HepG2 (cell line): ENCODE data around the gene BAG5. TPM values are rescaled to one million over a fixed set of nuclear protein-coding genes. Genes with fewer than 3 reads are reported as not detected.

Experiments
- CEBPG ChIP-seq: IDR thresholded peaks from 2 replicates; pipeline ENCODE4 v1.6.1; 2016
- CHCHD3 ChIP-seq: sonication (generic); formaldehyde crosslinking; IDR thresholded peaks from 2 replicates; pipeline ENCODE4 v1.8.0; 2022; ENCODE audit warnings: mild to moderate bottlenecking, missing genetic modification reagents, moderate library complexity
- MXD4 ChIP-seq: IDR thresholded peaks from 2 replicates; pipeline ENCODE4 v1.6.1; 2016; ENCODE audit warnings: mild to moderate bottlenecking, missing biosample characterization, missing genetic modification reagents
- ZFP36 ChIP-seq: fragments of 150-350 bp; IDR thresholded peaks from 2 replicates; pipeline ENCODE4 v1.6.1; 2018; ENCODE audit warnings: borderline replicate concordance, low read length, low read depth; ENCODE audit not compliant: partially characterized antibody
- ZNF224 ChIP-seq: sonication (generic); formaldehyde crosslinking; IDR thresholded peaks from 2 replicates; pipeline ENCODE4 v1.5.0; 2020; ENCODE audit warnings: mild to moderate bottlenecking, missing genetic modification reagents
- ZNF3 ChIP-seq: IDR thresholded peaks from 2 replicates; pipeline ENCODE4 v1.7.0; 2017; ENCODE audit warnings: inconsistent platforms
- polyA plus RNA-seq, 8 experiments: library from polyadenylated mRNA; depleted of rRNA in 3 of 8; stranded (reverse) in 7 of 8; unstranded in 1 of 8; fragments of >200 nt; fragmentation: Illumina TruSeq in 4 of 8; extraction: Trizol in 4 of 8; gene quantifications; 2 replicates each; pipeline versions ENCODE4 v1.2.1 to v1.2.3, GENCODE V29; 2011 to 2016; ENCODE audit warnings: low read depth in 4 of 8, missing spikeins in 1 of 8, mixed read lengths in 1 of 8; ENCODE audit not compliant: insufficient read depth in 1 of 8
- total RNA-seq, 5 experiments: library from RNA; depleted of rRNA; stranded (reverse); fragments of >200 nt; fragmentation: Illumina TruSeq; extraction: Trizol; gene quantifications; 2 replicates each; pipeline ENCODE4 v1.2.3, GENCODE V29; 2016; ENCODE audit warnings: low read depth in 1 of 5
- TF ChIP-seq, protein P1 (sequence below): IDR thresholded peaks from 2 replicates; pipeline ENCODE4 v1.6.1; 2016; ENCODE audit warnings: mild to moderate bottlenecking
- TF ChIP-seq, protein P2 (sequence below): sonication (generic); formaldehyde crosslinking; IDR thresholded peaks from 2 replicates; pipeline ENCODE4 v1.5.1; 2020; ENCODE audit warnings: missing genetic modification reagents, mild to moderate bottlenecking, borderline replicate concordance
- TF ChIP-seq, protein P3 (sequence below): sonication (generic); formaldehyde crosslinking; conservative IDR thresholded peaks from 2 replicates; pipeline ENCODE4 v1.4.0; 2020; ENCODE audit warnings: missing genetic modification reagents
- TF ChIP-seq, protein P4 (sequence below): sonication (generic); formaldehyde crosslinking; IDR thresholded peaks from 2 replicates; pipeline ENCODE4 v1.4.0; 2020; ENCODE audit warnings: missing genetic modification reagents
- TF ChIP-seq, protein P5 (sequence below): sonication (generic); formaldehyde crosslinking; IDR thresholded peaks from 2 replicates; pipeline ENCODE4 v1.5.0; 2020; ENCODE audit warnings: mild to moderate bottlenecking, missing genetic modification reagents, borderline replicate concordance

The BAG5 gene
- total and polyA plus RNA-seq, 2 of the 13 experiments (the other 11 are each of a cell fraction or from before 2014, with no cell fraction given): 3.5 to 21.0 TPM

DNA sequence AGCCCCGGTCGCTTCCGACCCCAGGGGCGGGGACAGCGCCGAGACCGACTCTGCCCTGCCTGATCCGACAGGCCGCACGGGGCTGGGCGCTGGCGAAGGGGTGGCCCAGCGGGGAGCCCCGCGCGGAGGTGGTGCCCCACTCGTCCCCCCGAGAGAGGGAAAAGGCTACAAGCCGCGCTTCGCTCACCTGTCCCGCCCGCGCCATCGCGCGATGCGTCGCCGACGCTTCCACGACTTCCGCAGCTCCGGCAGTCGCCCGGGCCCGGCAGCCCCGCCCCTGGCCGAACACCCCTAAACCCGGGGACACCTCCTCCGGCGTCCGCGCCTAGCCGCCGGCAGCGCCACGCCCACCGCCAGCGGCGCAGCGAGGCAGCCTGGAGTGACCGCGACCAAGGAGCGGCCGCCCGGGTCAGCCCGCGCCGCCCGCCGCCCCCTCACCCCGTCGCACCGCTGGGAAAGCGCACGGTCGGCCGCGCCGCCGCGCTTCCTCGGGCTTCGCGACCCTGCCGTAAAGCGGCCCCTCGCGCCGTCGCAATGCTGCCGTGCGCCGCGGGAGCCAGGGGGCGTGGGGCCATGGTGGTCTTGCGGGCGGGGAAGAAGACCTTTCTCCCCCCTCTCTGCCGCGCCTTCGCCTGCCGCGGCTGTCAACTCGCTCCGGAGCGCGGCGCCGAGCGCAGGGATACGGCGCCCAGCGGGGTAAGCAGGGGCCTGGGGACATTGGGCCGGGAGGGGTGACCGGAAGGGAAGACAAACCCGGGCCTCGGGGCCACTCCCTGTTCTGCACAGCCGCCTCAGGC, at the start of gene BAG5, which contains the start of gene COA8 (continued):
- TF ChIP-seq, protein P1, sequence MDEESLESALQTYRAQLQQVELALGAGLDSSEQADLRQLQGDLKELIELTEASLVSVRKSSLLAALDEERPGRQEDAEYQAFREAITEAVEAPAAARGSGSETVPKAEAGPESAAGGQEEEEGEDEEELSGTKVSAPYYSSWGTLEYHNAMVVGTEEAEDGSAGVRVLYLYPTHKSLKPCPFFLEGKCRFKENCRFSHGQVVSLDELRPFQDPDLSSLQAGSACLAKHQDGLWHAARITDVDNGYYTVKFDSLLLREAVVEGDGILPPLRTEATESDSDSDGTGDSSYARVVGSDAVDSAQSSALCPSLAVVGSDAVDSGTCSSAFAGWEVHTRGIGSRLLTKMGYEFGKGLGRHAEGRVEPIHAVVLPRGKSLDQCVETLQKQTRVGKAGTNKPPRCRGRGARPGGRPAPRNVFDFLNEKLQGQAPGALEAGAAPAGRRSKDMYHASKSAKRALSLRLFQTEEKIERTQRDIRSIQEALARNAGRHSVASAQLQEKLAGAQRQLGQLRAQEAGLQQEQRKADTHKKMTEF: peak; percentile 62; the same call in 1 of the 2 replicates
- TF ChIP-seq, protein P2, sequence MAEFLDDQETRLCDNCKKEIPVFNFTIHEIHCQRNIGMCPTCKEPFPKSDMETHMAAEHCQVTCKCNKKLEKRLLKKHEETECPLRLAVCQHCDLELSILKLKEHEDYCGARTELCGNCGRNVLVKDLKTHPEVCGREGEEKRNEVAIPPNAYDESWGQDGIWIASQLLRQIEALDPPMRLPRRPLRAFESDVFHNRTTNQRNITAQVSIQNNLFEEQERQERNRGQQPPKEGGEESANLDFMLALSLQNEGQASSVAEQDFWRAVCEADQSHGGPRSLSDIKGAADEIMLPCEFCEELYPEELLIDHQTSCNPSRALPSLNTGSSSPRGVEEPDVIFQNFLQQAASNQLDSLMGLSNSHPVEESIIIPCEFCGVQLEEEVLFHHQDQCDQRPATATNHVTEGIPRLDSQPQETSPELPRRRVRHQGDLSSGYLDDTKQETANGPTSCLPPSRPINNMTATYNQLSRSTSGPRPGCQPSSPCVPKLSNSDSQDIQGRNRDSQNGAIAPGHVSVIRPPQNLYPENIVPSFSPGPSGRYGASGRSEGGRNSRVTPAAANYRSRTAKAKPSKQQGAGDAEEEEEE (CRISPR knock-in tag): no peak
- no peak for TF ChIP-seq CHCHD3 (CRISPR knock-in tag)
- peak; percentile 19; the same call in 1 of the 2 replicates for TF ChIP-seq CEBPG (CRISPR knock-in tag)
- TF ChIP-seq, protein P3, sequence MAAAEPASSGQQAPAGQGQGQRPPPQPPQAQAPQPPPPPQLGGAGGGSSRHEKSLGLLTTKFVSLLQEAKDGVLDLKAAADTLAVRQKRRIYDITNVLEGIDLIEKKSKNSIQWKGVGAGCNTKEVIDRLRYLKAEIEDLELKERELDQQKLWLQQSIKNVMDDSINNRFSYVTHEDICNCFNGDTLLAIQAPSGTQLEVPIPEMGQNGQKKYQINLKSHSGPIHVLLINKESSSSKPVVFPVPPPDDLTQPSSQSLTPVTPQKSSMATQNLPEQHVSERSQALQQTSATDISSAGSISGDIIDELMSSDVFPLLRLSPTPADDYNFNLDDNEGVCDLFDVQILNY (CRISPR knock-in tag): peak; percentile 18; the same call in 1 of the 2 replicates
- TF ChIP-seq MXD4 (CRISPR knock-in tag): peak; percentile 49
- TF ChIP-seq, protein P4, sequence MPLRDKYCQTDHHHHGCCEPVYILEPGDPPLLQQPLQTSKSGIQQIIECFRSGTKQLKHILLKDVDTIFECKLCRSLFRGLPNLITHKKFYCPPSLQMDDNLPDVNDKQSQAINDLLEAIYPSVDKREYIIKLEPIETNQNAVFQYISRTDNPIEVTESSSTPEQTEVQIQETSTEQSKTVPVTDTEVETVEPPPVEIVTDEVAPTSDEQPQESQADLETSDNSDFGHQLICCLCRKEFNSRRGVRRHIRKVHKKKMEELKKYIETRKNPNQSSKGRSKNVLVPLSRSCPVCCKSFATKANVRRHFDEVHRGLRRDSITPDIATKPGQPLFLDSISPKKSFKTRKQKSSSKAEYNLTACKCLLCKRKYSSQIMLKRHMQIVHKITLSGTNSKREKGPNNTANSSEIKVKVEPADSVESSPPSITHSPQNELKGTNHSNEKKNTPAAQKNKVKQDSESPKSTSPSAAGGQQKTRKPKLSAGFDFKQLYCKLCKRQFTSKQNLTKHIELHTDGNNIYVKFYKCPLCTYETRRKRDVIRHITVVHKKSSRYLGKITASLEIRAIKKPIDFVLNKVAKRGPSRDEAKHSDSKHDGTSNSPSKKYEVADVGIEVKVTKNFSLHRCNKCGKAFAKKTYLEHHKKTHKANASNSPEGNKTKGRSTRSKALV (CRISPR knock-in tag): no peak
- TF ChIP-seq, protein P5, sequence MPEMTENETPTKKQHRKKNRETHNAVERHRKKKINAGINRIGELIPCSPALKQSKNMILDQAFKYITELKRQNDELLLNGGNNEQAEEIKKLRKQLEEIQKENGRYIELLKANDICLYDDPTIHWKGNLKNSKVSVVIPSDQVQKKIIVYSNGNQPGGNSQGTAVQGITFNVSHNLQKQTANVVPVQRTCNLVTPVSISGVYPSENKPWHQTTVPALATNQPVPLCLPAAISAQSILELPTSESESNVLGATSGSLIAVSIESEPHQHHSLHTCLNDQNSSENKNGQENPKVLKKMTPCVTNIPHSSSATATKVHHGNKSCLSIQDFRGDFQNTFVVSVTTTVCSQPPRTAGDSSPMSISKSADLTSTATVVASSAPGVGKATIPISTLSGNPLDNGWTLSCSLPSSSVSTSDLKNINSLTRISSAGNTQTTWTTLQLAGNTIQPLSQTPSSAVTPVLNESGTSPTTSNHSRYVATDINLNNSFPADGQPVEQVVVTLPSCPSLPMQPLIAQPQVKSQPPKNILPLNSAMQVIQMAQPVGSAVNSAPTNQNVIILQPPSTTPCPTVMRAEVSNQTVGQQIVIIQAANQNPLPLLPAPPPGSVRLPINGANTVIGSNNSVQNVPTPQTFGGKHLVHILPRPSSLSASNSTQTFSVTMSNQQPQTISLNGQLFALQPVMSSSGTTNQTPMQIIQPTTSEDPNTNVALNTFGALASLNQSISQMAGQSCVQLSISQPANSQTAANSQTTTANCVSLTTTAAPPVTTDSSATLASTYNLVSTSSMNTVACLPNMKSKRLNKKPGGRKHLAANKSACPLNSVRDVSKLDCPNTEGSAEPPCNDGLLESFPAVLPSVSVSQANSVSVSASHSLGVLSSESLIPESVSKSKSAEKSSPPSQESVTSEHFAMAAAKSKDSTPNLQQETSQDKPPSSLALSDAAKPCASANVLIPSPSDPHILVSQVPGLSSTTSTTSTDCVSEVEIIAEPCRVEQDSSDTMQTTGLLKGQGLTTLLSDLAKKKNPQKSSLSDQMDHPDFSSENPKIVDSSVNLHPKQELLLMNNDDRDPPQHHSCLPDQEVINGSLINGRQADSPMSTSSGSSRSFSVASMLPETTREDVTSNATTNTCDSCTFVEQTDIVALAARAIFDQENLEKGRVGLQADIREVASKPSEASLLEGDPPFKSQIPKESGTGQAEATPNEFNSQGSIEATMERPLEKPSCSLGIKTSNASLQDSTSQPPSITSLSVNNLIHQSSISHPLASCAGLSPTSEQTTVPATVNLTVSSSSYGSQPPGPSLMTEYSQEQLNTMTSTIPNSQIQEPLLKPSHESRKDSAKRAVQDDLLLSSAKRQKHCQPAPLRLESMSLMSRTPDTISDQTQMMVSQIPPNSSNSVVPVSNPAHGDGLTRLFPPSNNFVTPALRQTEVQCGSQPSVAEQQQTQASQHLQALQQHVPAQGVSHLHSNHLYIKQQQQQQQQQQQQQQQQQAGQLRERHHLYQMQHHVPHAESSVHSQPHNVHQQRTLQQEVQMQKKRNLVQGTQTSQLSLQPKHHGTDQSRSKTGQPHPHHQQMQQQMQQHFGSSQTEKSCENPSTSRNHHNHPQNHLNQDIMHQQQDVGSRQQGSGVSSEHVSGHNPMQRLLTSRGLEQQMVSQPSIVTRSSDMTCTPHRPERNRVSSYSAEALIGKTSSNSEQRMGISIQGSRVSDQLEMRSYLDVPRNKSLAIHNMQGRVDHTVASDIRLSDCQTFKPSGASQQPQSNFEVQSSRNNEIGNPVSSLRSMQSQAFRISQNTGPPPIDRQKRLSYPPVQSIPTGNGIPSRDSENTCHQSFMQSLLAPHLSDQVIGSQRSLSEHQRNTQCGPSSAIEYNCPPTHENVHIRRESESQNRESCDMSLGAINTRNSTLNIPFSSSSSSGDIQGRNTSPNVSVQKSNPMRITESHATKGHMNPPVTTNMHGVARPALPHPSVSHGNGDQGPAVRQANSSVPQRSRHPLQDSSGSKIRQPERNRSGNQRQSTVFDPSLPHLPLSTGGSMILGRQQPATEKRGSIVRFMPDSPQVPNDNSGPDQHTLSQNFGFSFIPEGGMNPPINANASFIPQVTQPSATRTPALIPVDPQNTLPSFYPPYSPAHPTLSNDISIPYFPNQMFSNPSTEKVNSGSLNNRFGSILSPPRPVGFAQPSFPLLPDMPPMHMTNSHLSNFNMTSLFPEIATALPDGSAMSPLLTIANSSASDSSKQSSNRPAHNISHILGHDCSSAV (CRISPR knock-in tag): no peak
- TF ChIP-seq ZNF3: no peak
- no peak for TF ChIP-seq ZFP36
- no peak for TF ChIP-seq ZNF224
